IMR-90 (cell line): Measurements from ENCODE around the gene FAM81A.

Experiments used
- CEBPB ChIP-seq: IDR thresholded peaks from 2 replicates; pipeline ENCODE4 v1.6.1; 2012; ENCODE audit warnings: low read depth, low read length, improper control_type of control experiment
- MAFK ChIP-seq: IDR thresholded peaks from 2 replicates; pipeline ENCODE4 v1.6.1; 2012; ENCODE audit warnings: low read depth, low read length, improper control_type of control experiment
- MAZ ChIP-seq: IDR thresholded peaks from 2 replicates; pipeline ENCODE4 v1.6.1; 2012; ENCODE audit warnings: low read depth, mild to moderate bottlenecking, low read length, improper control_type of control experiment, moderate library complexity, borderline replicate concordance
- POLR2A ChIP-seq: IDR thresholded peaks from 2 replicates; pipeline ENCODE4 v1.6.1; 2012; ENCODE audit warnings: mild to moderate bottlenecking, low read depth, low read length
- TF ChIP-seq, protein P1 (sequence below): conservative IDR thresholded peaks from 2 replicates; pipeline ENCODE4 v1.5.1; 2012; ENCODE audit warnings: mild to moderate bottlenecking, low read depth, low read length, improper control_type of control experiment

DNA sequence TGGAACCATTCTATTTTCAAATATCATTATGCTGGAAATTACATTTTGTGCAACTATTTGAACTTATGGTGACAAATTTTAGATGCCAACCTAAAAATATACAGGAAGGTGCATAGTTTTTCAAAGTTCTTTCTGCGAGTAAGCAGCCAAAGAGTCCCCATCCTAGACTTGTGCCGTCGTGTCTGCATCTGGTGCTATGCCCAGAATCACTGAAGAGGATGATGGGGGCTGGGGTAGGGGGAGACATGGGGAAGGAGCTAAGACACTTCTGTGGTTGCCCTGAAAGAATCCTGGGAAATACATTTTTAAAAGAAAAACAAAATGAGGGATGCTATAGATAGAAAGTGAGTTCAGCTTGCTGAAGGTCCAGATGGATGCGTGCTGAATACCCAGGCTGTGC is 21.2 kb upstream of the FAM81A start:
- TF ChIP-seq, protein P1, sequence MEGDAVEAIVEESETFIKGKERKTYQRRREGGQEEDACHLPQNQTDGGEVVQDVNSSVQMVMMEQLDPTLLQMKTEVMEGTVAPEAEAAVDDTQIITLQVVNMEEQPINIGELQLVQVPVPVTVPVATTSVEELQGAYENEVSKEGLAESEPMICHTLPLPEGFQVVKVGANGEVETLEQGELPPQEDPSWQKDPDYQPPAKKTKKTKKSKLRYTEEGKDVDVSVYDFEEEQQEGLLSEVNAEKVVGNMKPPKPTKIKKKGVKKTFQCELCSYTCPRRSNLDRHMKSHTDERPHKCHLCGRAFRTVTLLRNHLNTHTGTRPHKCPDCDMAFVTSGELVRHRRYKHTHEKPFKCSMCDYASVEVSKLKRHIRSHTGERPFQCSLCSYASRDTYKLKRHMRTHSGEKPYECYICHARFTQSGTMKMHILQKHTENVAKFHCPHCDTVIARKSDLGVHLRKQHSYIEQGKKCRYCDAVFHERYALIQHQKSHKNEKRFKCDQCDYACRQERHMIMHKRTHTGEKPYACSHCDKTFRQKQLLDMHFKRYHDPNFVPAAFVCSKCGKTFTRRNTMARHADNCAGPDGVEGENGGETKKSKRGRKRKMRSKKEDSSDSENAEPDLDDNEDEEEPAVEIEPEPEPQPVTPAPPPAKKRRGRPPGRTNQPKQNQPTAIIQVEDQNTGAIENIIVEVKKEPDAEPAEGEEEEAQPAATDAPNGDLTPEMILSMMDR, result no peak
- TF ChIP-seq POLR2A, result no peak
- TF ChIP-seq MAFK, result no peak
- TF ChIP-seq CEBPB, result no peak
- no peak for TF ChIP-seq MAZ
